Vagina (tissue), 2 donors: ENCODE data around the gene TOMM20. TPM values are rescaled to one million over a fixed set of nuclear protein-coding genes. Genes with fewer than 3 reads are reported as not detected.

Experiments used
- DNase-seq, 2 donors: peaks; one replicate each; pipeline ENCODE4 v3.0.0-alpha.2; 2017; ENCODE audit errors: extremely low spot score in 2 of 2
- H3K27ac ChIP-seq: fragments of 200-600 bp; sonication (generic); one replicate; pipeline ENCODE4 v1.5.1; 2019
- H3K27me3 ChIP-seq: fragments of 200-600 bp; sonication (generic); one replicate; pipeline ENCODE4 v1.5.1; 2019
- H3K36me3 ChIP-seq, 2 donors: fragments of 200-600 bp; sonication (generic); one replicate each; pipeline ENCODE4 v1.5.1; 2017 to 2019
- H3K4me1 ChIP-seq: fragments of 200-600 bp; sonication (generic); one replicate; pipeline ENCODE4 v1.5.1; 2019
- H3K4me3 ChIP-seq, 2 donors: fragments of 200-600 bp; sonication (generic); 1 replicate in 1 of 2; 2 replicates in 1 of 2; pipeline ENCODE4 v1.5.1; 2016 to 2019
- H3K9me3 ChIP-seq: fragments of 200-600 bp; sonication (generic); one replicate; pipeline ENCODE4 v1.5.1; 2019
- CTCF ChIP-seq, 3 experiments: fragments of 450-650 bp in 2 of 3; fragments of 200-600 bp in 1 of 3; sonication (generic) in 1 of 3; IDR thresholded peaks; one replicate each; pipeline ENCODE4 v1.5.1; 2017 to 2019; ENCODE audit warnings: antibody characterized with exemption in 3 of 3, mild to moderate bottlenecking in 2 of 3, moderate library complexity in 2 of 3
- POLR2A ChIP-seq, 2 donors: fragments of 450-650 bp; IDR thresholded peaks; one replicate each; pipeline ENCODE4 v1.6.1; 2017; ENCODE audit warnings: antibody characterized with exemption in 2 of 2, mild to moderate bottlenecking in 2 of 2, moderate library complexity in 2 of 2
- POLR2AphosphoS5 ChIP-seq, 2 donors: sonication (generic); formaldehyde crosslinking; IDR thresholded peaks; one replicate each; pipeline ENCODE4 v1.9.0; 2017; ENCODE audit warnings: antibody characterized with exemption in 2 of 2, mild to moderate bottlenecking in 2 of 2, low read depth in 1 of 2; ENCODE audit not compliant: insufficient read depth in 1 of 2
- intact Hi-C: fragments of 100-400 bp; cut with DNase I; formaldehyde crosslinking; loops from one replicate; pipeline ENCODE4 v1.15.1; 2023
- total RNA-seq: library from RNA; depleted of rRNA; stranded (reverse); fragments of >200 nt; gene quantifications from one replicate; pipeline ENCODE4 v1.2.3, GENCODE V29; 2016

Gene TOMM20
- total RNA-seq, 1 donor from 2014 or later: 71.9 TPM

DNA sequence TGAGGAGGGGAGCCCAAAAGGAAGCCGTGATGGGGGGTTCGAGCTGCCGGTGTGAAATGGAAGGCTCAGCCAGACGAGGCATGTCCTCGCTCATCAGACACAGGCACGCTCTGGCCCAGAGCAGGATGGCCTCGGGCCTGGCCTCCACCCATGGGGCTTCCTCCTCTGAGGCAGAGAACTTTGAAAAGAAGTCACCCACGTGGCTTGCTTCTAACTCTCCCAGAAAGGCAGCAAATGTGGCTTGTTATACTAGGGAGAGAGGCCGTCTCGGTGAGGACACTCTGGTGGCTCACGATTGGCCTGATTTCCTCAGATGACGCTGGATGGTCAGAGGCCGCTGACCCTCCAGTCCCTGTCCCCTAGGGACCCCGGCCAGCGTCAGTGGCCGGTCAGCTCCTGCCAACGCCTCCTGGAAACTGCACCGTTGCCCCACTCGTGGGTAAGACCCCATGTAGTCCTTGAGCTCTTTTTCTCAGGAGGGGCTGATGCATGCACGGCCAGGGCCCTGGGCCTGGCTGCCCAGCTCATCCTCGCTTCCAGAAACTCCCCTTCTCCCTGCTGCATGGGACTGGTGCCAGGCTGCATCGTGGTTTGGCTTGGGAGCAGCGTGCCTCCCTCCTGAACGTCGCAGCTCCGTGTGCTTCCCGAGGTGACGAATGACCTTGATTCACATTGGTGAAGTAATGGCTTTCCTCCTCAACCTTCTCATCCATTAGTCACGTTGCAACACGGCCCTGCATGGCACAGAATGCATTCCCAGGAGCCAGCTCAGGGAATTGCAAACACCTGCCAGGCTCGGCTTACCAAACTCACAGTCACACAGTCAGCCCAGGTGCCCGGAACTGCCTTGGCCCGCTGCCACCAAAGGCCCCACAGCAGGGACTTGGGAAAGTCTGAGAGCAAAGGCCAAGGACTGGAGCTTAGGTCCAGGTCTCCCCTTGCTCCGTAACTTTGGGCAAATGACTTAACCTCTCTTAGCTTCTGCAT, 58.8 kb downstream of the TOMM20 start:
- H3K9me3 ChIP-seq: no peaks in the 10 kb centered on the region
- H3K27ac ChIP-seq: peak overlapping the region; percentile 67
- intact Hi-C loops: loop anchor here (5.0 kb wide), 1 partner anchor 148 kb away; no protein-coding TSS in a partner anchor
- no peaks in the 10 kb centered on the region for H3K27me3 ChIP-seq
- H3K36me3 ChIP-seq: no peaks in the 10 kb centered on the region
- TF ChIP-seq CTCF (IDR thresholded peaks at IDR 0.05): no peak
- peak; percentile 48 to 69 for TF ChIP-seq POLR2AphosphoS5 (IDR thresholded peaks at IDR 0.05; ENCODE audit: insufficient read depth in 1 of 2, low read depth in 1 of 2)
- TF ChIP-seq POLR2A (IDR thresholded peaks at IDR 0.05): no peak
- H3K4me3 ChIP-seq: no peak overlapping the region
- peaks cover 54% of the 10 kb centered on the region for H3K4me1 ChIP-seq
- DNase-seq: no peak

DNA sequence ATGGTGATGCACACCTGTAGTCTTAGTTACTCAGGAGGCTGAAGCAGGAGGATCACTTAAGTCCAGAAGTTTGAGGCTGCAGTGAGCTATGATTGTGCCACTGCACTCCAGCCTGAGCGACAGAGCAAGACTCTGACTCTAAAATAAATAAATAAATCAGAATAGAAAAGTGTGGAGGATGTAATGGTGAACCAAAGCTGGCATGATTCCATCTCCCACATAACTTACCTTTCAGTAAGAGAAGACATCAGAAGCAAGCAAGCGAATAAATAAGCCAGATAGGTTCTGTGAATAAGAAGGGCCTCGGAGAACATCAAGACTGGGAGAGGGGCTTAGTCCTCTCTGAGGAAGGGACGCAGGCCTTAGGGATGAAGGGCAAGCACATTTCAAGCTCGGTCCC, 59.5 kb downstream of the TOMM20 start:
- intact Hi-C loops: loop anchor here (5.0 kb wide), 1 partner anchor 147 kb away; no protein-coding TSS in a partner anchor
- H3K27ac ChIP-seq: peak overlapping the region; percentile 67

GRCh38 chr1:235068158-235069121, 60.2 kb downstream of the TOMM20 start:
- intact Hi-C loops: loop anchor here (5.0 kb wide), 1 partner anchor 146 kb away; no protein-coding TSS in a partner anchor

More for the DNA sequence above, 59.5 kb downstream of the TOMM20 start:
- H3K36me3 ChIP-seq: no peaks in the 10 kb centered on the region
- H3K4me3 ChIP-seq: no peak overlapping the region
- DNase-seq: no peak
- no peaks in the 10 kb centered on the region for H3K9me3 ChIP-seq
- TF ChIP-seq POLR2AphosphoS5 (IDR thresholded peaks at IDR 0.05; ENCODE audit: insufficient read depth in 1 of 2, low read depth in 1 of 2) (no peak), POLR2A (IDR thresholded peaks at IDR 0.05) (no peak), CTCF (IDR thresholded peaks at IDR 0.05) (no peak)
- no peaks in the 10 kb centered on the region for H3K27me3 ChIP-seq
- H3K4me1 ChIP-seq: peaks cover 47% of the 10 kb centered on the region

More at GRCh38 chr1:235068158-235069121, 60.2 kb downstream of the TOMM20 start:
- Histone ChIP-seq H3K27ac (peak overlapping the region; percentile 69), H3K27me3 (no peaks in the 10 kb centered on the region), H3K9me3 (no peaks in the 10 kb centered on the region), H3K36me3 (no peaks in the 10 kb centered on the region), H3K4me1 (peaks cover 41% of the 10 kb centered on the region), H3K4me3 (no peak overlapping the region)
- TF ChIP-seq CTCF (IDR thresholded peaks at IDR 0.05): no peak
- no peak for TF ChIP-seq POLR2A (IDR thresholded peaks at IDR 0.05)
- TF ChIP-seq POLR2AphosphoS5 (IDR thresholded peaks at IDR 0.05; ENCODE audit: insufficient read depth in 1 of 2, low read depth in 1 of 2): no peak
- DNase-seq: no peak
